Measurements from ENCODE around the gene UVSSA.
A peak's percentile ranks its signal among the peaks of the same experiment; 100 is the strongest.

UVSSA gene

DNA sequence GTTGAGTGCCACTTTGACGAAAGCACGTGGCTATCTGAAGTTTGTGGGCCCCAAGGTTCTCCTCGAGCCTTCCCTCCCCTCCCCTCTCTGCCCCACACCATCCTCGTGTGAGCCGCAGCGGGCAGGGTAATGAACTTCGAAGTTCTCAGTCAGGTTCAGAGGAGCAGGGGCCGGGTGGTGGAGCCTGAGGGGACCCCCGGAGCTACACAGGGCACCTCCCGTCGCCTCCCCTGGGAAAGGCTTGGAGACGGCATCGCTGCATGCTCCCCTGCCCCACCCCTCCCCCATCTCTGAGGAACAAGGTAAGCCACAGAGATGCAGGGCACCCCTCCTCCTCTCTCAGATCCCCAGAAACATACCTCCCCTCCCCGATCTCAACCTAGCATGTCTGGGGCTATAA, 62.1 kb downstream of the UVSSA start:
- no peak for DNase-seq (ENCODE audit: low read depth)
- H3K4me3 ChIP-seq (ENCODE audit: low read length), result no peak overlapping the region
- TF ChIP-seq, protein P1, sequence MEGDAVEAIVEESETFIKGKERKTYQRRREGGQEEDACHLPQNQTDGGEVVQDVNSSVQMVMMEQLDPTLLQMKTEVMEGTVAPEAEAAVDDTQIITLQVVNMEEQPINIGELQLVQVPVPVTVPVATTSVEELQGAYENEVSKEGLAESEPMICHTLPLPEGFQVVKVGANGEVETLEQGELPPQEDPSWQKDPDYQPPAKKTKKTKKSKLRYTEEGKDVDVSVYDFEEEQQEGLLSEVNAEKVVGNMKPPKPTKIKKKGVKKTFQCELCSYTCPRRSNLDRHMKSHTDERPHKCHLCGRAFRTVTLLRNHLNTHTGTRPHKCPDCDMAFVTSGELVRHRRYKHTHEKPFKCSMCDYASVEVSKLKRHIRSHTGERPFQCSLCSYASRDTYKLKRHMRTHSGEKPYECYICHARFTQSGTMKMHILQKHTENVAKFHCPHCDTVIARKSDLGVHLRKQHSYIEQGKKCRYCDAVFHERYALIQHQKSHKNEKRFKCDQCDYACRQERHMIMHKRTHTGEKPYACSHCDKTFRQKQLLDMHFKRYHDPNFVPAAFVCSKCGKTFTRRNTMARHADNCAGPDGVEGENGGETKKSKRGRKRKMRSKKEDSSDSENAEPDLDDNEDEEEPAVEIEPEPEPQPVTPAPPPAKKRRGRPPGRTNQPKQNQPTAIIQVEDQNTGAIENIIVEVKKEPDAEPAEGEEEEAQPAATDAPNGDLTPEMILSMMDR (conservative IDR thresholded peaks at IDR 0.05; ENCODE audit: low read depth, low read length), result no peak

GRCh38 chr4:1409491-1410425, 62.8 kb downstream of the UVSSA start:
- H3K4me3 ChIP-seq (ENCODE audit: low read length), result no peak overlapping the region
- DNase-seq (ENCODE audit: low read depth), result no peak
- TF ChIP-seq, protein P1 (conservative IDR thresholded peaks at IDR 0.05; ENCODE audit: low read depth, low read length), result no peak

DNA sequence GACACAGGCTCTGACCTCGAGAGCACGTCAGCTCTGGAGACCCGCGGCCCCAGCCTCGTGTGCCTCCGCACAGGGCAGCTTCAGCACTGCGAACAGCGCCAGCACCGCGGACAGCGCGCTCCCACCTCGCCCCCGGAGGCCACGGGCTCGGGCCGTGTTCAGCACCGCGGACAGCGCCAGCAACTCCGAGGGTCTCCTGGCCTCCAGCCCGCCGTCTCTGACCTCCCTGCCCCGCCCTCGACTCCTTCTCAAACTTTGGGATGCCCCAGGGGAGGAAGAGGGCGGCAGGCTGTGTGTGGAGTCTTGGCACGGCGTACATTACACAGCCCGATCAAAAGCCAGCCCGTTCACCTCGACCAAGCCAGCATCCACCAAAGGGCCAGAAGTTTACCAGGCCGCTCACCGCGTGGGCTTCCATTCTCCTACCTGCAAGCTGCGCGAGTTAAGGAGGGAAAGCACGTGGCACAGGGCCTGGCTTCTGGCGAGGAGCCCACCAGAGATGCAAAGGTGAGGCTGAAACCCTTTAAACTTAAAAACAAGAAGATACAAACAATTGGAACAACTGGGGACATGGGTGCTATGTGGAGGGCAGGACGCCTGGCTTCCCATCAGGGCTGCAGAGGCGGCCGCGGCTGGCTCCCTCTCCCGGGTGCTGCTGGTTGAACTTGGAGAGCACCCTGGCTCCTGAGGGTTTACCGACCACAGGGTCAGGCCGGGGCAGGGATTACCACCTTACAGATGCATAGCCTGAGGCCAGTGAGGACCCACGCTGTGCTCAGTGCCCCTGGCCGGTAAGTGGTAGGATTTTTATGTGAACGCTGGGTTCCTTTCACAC, 63.7 kb downstream of the UVSSA start:
- TF ChIP-seq, protein P1 (conservative IDR thresholded peaks at IDR 0.05; ENCODE audit: low read depth, low read length), result no peak
- DNase-seq (ENCODE audit: low read depth), result peak; percentile 4
- H3K4me3 ChIP-seq (ENCODE audit: low read length), result no peak overlapping the region

DNA sequence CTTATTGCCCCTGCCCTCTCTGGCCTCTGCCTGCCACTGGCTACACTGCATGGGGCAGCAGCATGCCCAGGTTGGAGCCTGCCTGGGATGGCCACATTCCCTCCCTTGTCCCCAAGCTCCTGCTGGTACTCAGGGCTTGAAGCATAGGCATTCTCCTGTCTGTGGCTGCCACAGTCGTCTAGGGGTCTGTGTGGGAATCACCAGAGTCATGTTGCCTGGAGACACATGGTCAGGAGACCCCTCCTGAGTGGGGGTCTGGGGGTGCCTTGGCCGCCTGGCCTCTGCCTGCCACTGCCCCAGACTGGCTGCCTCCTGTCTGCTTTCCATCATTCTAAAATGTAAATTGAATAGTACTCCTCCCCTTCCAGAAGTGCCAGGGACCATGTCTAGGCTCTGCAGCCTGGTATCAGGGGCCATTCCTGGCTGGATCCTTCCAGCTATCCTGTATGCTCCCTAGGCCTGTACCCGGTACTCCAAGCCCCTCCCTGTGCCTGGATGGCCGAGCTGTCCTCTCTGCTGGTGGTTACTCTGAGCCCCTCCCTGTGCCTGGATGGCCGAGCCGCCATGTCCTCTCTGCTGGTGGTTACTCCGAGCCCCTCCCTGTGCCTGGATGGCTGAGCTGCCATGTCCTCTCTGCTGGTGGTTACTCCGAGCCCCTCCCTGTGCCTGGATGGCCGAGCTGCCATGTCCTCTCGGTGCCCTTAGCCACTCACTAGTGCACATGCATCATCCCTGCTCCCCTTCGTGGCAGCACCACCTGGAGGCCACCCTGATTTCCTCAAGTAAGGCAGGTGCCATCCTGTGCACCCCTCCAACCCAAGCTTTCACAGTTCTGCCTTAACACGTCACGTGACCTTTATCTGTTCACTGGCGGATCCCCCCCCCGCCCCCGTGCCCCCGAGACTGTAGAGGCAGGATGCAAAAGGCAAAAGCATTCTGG, 64.7 kb downstream of the UVSSA start:
- TF ChIP-seq, protein P1 (conservative IDR thresholded peaks at IDR 0.05; ENCODE audit: low read depth, low read length), result peak; percentile 3
- no peak overlapping the region for H3K4me3 ChIP-seq (ENCODE audit: low read length)
- no peak for DNase-seq (ENCODE audit: low read depth)

DNA sequence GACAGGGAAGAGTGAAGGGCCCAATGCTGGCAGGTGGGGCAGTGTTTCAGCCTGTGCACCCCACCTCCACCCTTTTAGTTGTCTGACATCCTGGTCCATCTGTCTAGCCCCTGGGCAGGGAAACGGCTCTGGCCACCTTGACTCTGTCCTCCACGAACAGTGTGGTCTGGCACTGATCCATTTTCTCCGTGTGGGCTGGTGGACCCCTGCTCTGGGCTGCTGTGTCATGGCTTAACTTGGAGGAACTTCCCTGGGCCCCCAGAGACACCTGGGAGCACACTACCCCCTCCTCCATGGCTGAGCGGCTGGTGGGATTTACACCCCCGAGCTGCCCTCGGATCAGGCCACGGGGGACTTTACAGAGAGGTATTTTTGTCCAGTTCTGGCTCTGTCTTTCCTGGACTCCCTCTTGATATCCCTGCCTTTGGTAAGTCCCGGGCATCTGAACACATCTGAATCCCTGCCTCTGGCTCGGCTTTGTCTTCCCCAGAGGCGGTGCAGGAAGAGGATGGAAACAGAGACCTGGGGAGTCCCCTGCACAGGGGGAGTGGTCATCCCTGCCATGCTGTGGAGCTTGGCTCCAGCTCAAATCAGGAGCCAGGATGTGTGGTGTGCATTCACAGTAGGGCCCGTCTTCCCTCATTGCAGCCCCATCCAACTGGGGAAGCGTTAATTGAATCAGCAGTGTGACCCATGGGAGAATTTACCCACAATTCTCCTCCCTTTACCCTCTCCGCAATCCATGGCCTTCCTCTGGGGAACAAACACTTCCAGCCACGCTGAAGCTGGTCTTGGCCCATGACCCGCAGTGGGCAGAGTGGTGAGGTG, 65.6 kb downstream of the UVSSA start:
- no peak overlapping the region for H3K4me3 ChIP-seq (ENCODE audit: low read length)
- TF ChIP-seq, protein P1 (conservative IDR thresholded peaks at IDR 0.05; ENCODE audit: low read depth, low read length), result no peak

GRCh38 chr4:1413204-1413663, 66.2 kb downstream of the UVSSA start:
- H3K4me3 ChIP-seq (ENCODE audit: low read length), result no peak overlapping the region
- no peak for DNase-seq (ENCODE audit: low read depth)
- TF ChIP-seq, protein P1 (conservative IDR thresholded peaks at IDR 0.05; ENCODE audit: low read depth, low read length), result no peak

More for the DNA sequence above, 65.6 kb downstream of the UVSSA start:
- DNase-seq (ENCODE audit: low read depth), result no peak

Measured in retinal pigment epithelial cell (primary cell).